ENCODE measurements around the gene DAB2IP. TPM values are rescaled to one million over a fixed set of nuclear protein-coding genes. Genes with fewer than 3 reads are reported as not detected.
A peak's percentile ranks its signal among the peaks of the same experiment; 100 is the strongest.

DAB2IP gene
- total RNA-seq, 1 experiment from 2014 or later, result 52.6 TPM

DNA sequence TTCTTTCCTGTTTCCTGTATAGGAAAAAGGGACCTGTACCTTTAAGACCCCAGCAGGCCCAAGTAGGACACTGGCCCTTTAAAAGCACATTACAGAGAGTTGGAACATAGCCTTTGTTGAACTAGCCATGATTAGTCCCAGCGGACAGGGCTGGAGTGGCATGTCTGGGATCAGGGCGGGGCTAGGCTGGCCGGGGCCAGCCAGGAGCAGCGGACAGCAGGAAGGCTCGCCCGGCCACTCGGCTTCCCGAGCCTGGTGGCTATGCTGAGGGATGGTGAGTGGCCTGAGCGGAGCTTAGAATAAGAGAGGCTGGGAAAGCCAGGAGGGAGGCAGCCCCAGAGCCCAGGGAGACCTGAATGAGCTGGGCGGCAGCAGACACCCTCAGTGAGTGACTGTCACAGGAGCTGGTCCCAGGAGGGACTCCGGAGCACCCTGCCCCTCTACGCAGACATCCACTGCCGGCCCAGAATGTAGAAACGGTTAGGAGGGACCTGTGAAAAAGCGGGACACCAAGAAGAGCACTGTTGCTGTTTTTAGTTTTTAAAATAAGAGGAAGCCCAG is 92.1 kb downstream of the DAB2IP start (continued):
- TF ChIP-seq FOXP1 (CRISPR knock-in tag; IDR thresholded peaks at IDR 0.05; ENCODE audit: borderline replicate concordance), result no peak
- no peak for TF ChIP-seq USF2 (CRISPR knock-in tag; IDR thresholded peaks at IDR 0.05)
- no peak for TF ChIP-seq RELA (CRISPR knock-in tag; IDR thresholded peaks at IDR 0.05; ENCODE audit: borderline replicate concordance)
- TF ChIP-seq CDX4 (CRISPR knock-in tag; IDR thresholded peaks at IDR 0.05; ENCODE audit: borderline replicate concordance), result no peak
- TF ChIP-seq ESRRA (CRISPR knock-in tag; IDR thresholded peaks at IDR 0.05; ENCODE audit: borderline replicate concordance), result no peak

- ATAC-seq (peak; percentile 35), DNase-seq (ENCODE audit: low spot score) (peak; percentile 47)
- H3K36me3 Mint-ChIP-seq, result no peaks in the 10 kb centered on the region
- no peaks in the 10 kb centered on the region for H3K27me3 Mint-ChIP-seq (ENCODE audit: low read depth)
- TF ChIP-seq AFF4 (CRISPR knock-in tag; IDR thresholded peaks at IDR 0.05; ENCODE audit: borderline replicate concordance), result no peak
- TF ChIP-seq, protein P1, sequence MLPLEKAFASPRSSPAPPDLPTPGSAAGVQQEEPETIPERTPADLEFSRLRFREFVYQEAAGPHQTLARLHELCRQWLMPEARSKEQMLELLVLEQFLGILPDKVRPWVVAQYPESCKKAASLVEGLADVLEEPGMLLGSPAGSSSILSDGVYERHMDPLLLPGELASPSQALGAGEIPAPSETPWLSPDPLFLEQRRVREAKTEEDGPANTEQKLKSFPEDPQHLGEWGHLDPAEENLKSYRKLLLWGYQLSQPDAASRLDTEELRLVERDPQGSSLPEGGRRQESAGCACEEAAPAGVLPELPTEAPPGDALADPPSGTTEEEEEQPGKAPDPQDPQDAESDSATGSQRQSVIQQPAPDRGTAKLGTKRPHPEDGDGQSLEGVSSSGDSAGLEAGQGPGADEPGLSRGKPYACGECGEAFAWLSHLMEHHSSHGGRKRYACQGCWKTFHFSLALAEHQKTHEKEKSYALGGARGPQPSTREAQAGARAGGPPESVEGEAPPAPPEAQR (CRISPR knock-in tag; IDR thresholded peaks at IDR 0.05), result no peak
- no peak for TF ChIP-seq ZNF263 (CRISPR knock-in tag; IDR thresholded peaks at IDR 0.05; ENCODE audit: low read depth)
- TF ChIP-seq USF2 (CRISPR knock-in tag; IDR thresholded peaks at IDR 0.05), result no peak
- TF ChIP-seq PRRX2 (CRISPR knock-in tag; IDR thresholded peaks at IDR 0.05), result no peak
- TF ChIP-seq TP53 (CRISPR knock-in tag; IDR thresholded peaks at IDR 0.05), result no peak
- TF ChIP-seq ZBTB43 (CRISPR knock-in tag; IDR thresholded peaks at IDR 0.05), result no peak
- TF ChIP-seq, protein P2, sequence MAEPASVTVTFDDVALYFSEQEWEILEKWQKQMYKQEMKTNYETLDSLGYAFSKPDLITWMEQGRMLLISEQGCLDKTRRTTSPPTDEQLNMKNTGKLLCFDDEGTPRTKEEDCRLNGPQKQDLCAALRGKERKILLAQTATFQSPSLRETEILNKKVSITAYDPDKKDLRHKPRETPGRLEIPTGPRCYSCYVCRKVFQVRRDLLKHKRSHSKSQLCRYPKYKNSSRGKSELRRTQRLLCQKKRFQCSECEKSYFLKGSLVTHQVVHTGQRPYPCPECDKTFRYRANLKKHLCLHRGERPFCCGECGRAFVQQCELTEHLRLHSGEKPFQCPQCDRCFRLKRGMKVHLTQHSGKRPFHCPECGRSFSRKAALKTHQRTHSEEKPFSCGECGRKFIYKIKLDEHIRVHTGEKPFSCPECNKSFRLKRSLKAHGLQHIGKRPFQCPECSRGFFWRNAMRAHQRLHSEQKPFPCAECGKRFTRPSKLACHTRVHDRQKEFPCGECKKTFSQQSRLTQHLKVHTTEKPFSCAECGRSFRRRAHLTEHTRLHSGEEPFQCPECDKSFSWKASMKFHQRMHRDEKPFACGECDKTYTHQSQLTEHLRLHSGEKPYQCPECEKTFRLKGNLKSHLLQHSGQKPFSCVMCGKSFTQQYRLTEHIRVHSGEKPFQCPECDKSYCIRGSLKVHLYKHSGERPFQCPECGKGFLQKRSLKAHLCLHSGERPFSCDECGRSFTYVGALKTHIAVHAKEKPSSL (CRISPR knock-in tag; conservative IDR thresholded peaks at IDR 0.05), result no peak
- no peak for TF ChIP-seq GTF2I (CRISPR knock-in tag; conservative IDR thresholded peaks at IDR 0.05)
- no peak for TF ChIP-seq SOX15 (CRISPR knock-in tag; IDR thresholded peaks at IDR 0.05)
- no peak for TF ChIP-seq NR1H2 (CRISPR knock-in tag; IDR thresholded peaks at IDR 0.05)
- no peak for TF ChIP-seq CBFB (CRISPR knock-in tag; IDR thresholded peaks at IDR 0.05; ENCODE audit: low read depth)
- no peak for TF ChIP-seq CDX4 (CRISPR knock-in tag; IDR thresholded peaks at IDR 0.05; ENCODE audit: borderline replicate concordance)
- TF ChIP-seq, protein P3, sequence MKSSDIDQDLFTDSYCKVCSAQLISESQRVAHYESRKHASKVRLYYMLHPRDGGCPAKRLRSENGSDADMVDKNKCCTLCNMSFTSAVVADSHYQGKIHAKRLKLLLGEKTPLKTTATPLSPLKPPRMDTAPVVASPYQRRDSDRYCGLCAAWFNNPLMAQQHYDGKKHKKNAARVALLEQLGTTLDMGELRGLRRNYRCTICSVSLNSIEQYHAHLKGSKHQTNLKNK (CRISPR knock-in tag; IDR thresholded peaks at IDR 0.05), result no peak
- TF ChIP-seq CREM (CRISPR knock-in tag; IDR thresholded peaks at IDR 0.05), result no peak
- ChIA-PET CTCF (interaction anchor here (0.6 to 9.3 kb wide), 17 partner anchors 7 to 198 kb away, joined by 3 to 78 read pairs (median 3); no protein-coding TSS in a partner anchor), POLR2A (no interaction called here)
- no peak overlapping the region for H3K27ac Mint-ChIP-seq
- peaks cover 40% of the 10 kb centered on the region for H3K4me1 Mint-ChIP-seq
- no peaks in the 10 kb centered on the region for H3K9me3 Mint-ChIP-seq
- no peak overlapping the region for H3K4me3 Mint-ChIP-seq
These were observed 92.7 kb downstream of the DAB2IP start for GRCh38 chr9:121744002-121744686.
